Retinal pigment epithelial cell (primary cell): Measurements from ENCODE around the gene ARSJ.

Source experiments
- DNase-seq: peaks from one replicate; pipeline ENCODE4 v3.0.0-alpha.2; 2010; ENCODE audit warnings: low read depth
- H3K4me3 ChIP-seq: 2 replicates; pipeline ENCODE4 v1.5.1; 2011; ENCODE audit warnings: mild to moderate bottlenecking, low read length, control low read depth, moderate library complexity
- TF ChIP-seq, protein P1 (sequence below): conservative IDR thresholded peaks from 2 replicates; pipeline ENCODE4 v1.5.1; 2011; ENCODE audit warnings: low read depth, low read length, control low read depth, inconsistent platforms

The ARSJ gene

DNA sequence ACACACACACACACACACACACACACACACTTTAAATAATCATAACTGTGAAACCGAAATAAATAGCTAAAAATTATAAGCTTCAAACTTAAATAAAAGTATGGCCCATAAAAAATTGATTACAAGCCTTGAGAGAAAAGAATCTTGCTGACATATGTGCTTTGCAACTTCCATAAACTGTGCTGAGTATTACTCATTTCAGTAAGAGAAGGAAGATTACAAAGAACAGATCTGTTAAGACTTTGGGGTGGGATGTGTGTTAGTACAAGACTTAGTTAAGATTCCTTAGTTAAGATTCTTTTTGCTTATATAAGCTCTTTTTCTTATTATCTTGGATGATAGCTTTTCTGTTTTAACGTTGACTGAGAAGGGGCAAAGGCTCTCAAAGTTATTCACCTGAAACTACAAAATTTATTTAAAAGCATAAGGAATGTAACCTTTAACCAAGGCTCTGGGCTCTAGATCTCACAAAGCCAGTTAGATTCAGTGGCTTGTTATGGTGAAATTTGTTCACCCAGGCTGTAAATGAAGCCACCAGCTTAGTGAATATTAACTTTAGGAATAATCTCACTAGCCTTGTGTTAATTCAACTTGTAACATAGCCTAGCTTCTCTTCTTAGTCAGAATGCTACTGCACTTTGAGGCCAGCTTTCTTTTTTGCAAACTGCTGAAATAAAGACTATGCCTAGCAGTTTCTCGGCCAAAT lies 58.2 kb downstream of the ARSJ start:
- TF ChIP-seq, protein P1, sequence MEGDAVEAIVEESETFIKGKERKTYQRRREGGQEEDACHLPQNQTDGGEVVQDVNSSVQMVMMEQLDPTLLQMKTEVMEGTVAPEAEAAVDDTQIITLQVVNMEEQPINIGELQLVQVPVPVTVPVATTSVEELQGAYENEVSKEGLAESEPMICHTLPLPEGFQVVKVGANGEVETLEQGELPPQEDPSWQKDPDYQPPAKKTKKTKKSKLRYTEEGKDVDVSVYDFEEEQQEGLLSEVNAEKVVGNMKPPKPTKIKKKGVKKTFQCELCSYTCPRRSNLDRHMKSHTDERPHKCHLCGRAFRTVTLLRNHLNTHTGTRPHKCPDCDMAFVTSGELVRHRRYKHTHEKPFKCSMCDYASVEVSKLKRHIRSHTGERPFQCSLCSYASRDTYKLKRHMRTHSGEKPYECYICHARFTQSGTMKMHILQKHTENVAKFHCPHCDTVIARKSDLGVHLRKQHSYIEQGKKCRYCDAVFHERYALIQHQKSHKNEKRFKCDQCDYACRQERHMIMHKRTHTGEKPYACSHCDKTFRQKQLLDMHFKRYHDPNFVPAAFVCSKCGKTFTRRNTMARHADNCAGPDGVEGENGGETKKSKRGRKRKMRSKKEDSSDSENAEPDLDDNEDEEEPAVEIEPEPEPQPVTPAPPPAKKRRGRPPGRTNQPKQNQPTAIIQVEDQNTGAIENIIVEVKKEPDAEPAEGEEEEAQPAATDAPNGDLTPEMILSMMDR: no peak
- H3K4me3 ChIP-seq: no peak overlapping the region
- no peak for DNase-seq

DNA sequence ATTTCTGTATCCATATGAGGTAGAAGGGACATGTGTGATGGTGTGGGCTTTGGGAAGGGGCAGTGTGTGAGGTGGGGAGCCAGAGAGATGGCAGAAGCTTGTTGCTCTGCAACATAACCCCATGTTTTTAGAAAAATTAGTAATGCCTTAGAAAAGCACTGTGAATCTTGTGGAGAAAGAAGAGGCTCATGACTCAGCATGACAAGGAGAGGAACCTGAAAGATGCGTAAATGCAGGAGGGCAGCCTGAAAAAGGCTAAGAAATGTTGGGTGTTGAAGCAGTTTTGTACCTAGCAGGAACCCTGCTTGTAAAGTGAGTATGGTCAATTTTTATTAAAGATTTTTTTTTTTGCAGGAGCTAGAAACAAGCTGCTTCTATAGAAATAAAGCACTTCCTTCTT lies 59.8 kb downstream of the ARSJ start:
- no peak overlapping the region for H3K4me3 ChIP-seq
- TF ChIP-seq, protein P1: no peak
- no peak for DNase-seq

DNA sequence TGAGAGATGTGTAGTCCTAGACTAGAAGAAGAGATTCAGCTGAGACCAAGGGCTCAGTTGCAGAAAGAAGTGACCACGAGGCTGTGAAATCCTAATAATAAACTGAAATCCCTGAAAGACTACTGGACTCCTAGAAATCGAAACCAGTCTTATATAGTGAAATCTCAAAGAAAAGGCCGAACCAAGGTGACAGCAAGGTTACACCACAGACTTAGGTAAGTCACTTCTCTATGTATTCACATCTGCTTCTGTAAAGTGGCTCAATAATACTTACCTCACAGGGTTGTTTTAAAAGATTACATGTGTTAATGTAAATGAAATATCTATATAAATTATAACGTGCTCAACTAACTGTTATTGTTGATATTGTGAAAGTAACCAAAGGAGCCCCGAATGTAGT lies 60.3 kb downstream of the ARSJ start:
- H3K4me3 ChIP-seq: no peak overlapping the region
- TF ChIP-seq, protein P1: no peak
- no peak for DNase-seq

DNA sequence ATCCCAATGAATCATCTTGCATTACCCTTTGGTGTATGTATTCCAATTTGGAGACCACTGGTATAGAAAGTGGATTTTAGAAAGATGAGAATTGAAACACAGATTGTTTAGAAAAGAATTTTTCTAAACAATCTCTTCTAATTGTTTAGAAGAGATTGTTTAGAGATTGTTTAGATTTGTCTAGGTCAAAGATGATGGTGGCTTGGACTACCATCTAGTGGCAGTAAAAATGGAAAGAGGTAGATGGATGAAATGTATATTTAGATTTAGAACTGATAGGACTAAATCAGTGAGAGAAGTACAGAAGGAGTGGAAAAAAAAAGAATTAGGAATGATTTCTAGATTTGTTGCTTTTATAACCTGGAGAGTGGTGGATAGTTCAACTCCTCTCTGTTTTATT lies 70.6 kb downstream of the ARSJ start:
- H3K4me3 ChIP-seq: no peak overlapping the region
- TF ChIP-seq, protein P1: no peak
- DNase-seq: no peak

DNA sequence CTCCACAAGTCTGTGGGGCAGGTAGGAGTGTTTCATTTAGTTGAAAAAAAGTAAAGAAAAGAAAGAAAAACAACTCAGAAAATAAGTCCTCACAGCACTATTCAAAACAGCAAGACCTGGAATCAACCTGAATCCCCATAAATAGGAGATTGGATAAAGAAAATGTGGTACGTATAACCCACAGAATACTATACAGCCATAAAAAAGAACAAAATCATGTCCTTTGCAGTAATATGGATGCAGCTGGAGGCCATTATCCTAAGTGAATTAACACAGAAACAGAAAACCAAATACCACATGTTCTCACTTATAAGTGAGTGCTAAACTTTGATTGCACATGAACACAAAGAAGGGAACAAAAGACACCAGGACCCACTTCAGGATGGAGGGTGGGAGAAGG lies 71.9 kb downstream of the ARSJ start:
- no peak for DNase-seq

DNA sequence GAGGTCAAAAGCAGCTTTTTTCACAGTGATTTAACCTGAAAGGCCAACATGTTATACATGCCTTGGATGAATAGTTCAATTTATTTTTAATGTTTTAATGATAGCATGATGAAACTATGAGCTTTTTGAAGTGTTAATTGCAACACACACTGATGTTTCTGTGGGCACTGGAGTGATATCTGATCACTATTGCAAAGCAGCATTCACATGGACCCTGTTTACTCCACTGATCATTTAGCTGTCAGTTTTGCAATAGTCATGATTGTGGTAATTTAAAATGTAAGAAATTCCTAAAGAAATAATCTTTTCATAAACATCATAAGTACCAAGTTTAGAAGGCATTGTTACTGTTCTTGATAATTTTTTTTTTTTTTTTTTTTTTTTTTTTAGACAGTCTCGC lies 74.1 kb downstream of the ARSJ start:
- no peak for DNase-seq
- TF ChIP-seq, protein P1: no peak
- no peak overlapping the region for H3K4me3 ChIP-seq

More for the DNA sequence above, 71.9 kb downstream of the ARSJ start:
- H3K4me3 ChIP-seq: no peak overlapping the region
- TF ChIP-seq, protein P1: no peak

DNA sequence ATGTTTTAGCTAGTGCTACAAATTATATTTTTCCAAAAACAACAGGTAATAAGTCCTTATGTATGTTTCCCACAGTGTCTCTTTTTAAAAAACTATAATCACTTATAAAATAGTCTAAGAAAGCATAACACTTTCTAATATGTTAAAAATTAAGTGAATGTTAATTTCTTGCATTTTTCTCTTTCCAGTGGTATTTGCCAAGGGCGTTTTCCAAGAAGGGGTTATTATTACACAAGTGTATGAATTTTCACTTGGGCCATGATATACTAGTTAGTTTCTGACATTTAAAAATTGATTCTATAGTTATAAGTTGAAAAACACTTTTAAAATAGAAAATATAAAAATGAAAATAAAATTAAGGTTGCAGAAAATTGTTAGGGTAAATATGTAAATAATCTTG lies 74.6 kb downstream of the ARSJ start:
- no peak for DNase-seq
- no peak overlapping the region for H3K4me3 ChIP-seq
- TF ChIP-seq, protein P1: no peak
